Transverse colon (tissue), 4 donors: ENCODE data around the gene SBNO2.

Experiments
- CTCF ChIP-seq, 5 experiments: fragments of 200-600 bp in 3 of 5; fragments of 450-650 bp in 2 of 5; sonication (generic) in 3 of 5; IDR thresholded peaks; 1 replicate in 2 of 5; 2 replicates in 3 of 5; pipeline ENCODE4 v1.5.1; 2016 to 2017; ENCODE audit warnings: antibody characterized with exemption in 5 of 5, inconsistent platforms in 3 of 5, mild to moderate bottlenecking in 2 of 5, moderate library complexity in 1 of 5
- POLR2A ChIP-seq: fragments of 450-650 bp; IDR thresholded peaks from one replicate; pipeline ENCODE4 v1.6.1; 2016; ENCODE audit warnings: antibody characterized with exemption, mild to moderate bottlenecking, moderate library complexity
- POLR2AphosphoS5 ChIP-seq, 3 donors: sonication (generic); formaldehyde crosslinking; IDR thresholded peaks; one replicate each; pipeline ENCODE4 v1.6.1; 2016; ENCODE audit warnings: antibody characterized with exemption in 3 of 3

DNA sequence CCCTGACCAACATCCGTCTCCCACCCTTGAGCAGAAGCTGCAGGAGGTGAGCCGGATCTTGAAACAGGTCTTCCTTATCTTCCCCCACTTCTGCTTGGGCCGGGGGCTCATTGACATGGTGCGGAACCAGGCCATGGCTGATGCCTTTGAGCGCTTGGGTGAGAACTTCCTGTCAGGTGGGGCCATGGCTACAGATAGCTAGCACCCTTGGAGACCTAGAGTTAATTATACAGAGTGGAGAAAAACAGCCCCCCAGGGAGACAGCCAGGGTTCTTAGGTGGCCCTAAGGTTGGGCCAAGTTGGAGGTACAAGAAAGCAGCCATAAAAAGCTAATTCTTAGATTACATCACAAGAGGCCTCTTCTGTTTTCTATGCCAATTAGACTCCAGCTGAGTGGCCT is 116.0 kb downstream of the SBNO2 start:
- TF ChIP-seq CTCF (IDR thresholded peaks at IDR 0.05) (no peak), POLR2A (no peak), POLR2AphosphoS5 (IDR thresholded peaks at IDR 0.05) (no peak)
